GM18511 (cell line): ENCODE data around the gene CTSF.

Experiments used
- ATAC-seq: cut with Tn5 transposase; IDR thresholded peaks from one replicate; pipeline ENCODE4 v1.9.1; 2021; ENCODE audit warnings: mild to moderate bottlenecking, moderate library complexity; ENCODE audit not compliant: unreplicated experiment

CTSF gene

GRCh38 chr11:66539870-66540213 lies 28.6 kb downstream of the CTSF start:
- no peak for ATAC-seq

DNA sequence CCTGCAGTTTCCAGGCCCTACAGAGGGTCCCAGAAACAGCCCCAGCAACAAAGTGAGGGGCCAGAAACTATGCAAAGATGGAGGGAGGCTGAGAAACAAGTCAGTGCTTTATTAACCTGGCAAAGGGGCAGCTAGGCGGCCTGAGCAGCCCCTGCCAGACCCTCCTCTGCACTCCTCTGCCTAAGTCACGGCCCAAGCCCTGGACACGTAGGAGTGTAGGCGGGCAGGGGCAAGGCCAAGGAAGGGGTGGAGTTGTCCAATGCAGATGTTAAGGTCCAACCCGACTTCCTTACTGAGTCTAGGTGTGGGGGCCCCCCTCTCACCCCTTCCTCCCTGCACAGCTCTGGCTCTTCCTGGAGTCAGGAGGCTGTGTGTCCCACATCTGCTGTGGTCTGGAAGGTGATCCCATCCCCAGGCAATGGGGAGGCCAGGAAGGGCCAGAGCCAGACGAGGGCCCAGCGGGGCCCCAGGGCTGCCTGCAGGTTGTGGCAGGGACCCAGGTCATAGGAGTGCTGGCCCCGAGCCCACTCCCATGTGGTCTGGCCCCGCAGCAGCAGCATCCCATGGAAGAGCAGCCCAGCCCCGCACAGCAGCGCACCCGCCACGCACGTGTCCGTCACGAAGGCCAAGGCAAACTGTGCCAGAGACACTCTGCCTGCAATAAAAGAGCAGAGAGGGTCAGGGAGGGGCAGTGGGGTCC lies 29.1 kb downstream of the CTSF start:
- no peak for ATAC-seq

DNA sequence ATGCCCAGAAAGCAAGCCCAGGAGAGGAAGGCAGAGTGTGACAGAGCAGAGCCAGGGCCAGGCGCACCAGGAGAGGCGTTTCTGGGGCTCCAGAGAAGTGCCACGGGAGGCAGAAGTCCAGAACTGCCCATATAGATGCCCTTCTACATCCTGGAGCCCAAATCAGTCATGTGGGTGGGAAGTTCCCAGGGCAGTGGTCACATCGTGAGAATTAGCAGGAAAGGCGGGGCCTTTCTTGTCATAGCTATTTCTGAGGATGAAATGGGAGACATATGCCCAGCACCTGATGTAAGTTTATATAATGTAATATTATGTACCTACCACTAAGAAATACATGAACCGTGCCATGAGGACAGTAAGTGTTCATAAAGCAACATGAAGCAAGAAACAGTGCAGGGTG lies 35.6 kb downstream of the CTSF start:
- ATAC-seq, result no peak

DNA sequence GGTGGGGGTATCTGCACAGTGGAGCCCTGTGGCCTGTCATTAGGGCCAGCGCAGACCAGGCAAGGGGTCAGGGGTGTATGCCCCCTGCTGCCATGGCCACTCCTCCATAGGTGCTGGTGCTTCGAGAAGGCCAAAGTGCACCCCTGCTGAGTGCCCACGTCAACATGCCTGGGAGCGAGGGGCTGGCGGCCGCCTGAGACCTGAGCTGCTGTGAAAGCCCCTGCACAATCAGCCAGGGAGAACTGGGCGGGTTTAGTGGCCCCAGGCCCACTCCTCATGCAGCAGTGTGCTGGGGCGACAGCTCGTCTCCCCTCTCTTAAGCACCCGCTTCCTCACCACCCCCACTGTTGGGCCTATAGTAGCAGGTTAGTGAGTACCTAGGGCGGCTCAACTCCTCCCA lies 36.6 kb downstream of the CTSF start:
- no peak for ATAC-seq

DNA sequence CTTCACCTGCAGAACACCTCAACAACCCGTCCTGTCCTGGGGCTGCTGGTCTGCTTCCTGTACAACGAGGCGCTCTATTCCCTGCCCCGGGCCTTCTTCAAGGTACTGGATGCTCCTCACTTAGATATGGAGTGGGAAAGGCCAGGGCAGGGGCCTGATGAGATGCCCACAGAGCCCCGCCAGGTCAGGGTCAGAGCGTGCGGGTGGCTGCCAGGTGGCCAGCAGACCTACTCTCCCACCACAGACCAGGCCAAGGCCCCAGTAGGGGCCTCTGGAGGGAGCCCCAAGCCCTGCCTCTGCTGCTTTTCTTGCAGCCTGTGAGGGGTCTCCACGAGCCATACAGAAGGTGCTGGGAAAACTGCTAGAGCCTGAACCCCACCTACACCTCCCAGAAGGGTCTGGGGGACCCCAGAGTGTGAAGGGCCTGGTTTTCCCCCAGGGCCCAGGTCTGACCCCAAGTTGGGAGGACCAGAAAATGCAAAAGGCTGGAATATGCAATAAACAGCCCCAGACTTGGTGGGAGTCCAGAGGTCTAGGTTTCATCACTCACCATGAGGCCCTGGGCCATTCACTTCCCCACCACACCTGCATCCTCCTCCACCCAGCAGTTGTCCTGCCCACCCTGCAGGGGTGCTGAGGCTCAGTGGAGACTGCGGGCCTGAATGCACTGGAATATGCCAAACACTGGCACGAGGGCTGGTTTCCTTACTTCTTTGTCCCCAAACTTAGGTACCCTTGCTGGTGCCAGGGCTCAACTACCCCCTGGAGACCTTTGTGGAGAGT lies 37.3 kb downstream of the CTSF start:
- no peak for ATAC-seq

DNA sequence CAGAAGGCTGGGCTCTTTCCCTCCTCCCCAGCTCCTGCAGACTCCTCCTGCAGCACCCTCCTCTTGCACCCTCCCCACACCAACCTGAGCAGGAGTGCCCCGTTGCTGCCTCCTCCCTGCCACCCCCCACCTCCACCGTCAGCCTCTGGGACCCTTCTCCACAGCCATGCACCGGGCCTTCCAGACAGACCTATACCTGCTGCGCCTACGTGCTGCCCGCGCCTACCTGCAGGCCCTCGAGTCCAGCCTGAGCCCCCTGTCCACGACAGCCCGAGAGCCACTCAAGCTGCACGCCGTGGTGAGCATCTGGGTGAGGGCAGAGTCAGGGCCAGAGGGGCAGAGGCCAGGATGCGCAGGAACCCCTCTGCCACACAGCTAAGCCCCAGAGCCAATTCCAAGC lies 38.8 kb downstream of the CTSF start:
- no peak for ATAC-seq

DNA sequence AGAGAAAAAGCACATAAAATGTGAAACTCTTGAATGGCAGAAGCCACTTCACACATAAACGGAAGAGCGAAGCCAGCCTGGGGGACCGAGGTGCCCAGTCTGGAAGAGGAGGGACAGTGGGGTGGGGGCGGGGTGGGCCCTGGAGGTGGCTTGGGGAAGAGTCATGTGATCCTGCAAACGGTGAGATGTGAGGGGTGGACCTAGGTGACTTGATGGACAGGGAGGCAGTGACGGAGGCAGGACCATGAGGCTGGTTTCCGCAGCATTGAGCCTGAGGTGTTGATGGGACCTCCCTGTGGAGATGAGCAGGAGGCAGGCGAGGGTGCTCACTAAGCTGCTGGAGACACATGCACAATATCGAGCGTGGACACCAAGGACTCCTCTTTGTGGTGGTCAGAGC lies 39.3 kb downstream of the CTSF start:
- ATAC-seq, result no peak

DNA sequence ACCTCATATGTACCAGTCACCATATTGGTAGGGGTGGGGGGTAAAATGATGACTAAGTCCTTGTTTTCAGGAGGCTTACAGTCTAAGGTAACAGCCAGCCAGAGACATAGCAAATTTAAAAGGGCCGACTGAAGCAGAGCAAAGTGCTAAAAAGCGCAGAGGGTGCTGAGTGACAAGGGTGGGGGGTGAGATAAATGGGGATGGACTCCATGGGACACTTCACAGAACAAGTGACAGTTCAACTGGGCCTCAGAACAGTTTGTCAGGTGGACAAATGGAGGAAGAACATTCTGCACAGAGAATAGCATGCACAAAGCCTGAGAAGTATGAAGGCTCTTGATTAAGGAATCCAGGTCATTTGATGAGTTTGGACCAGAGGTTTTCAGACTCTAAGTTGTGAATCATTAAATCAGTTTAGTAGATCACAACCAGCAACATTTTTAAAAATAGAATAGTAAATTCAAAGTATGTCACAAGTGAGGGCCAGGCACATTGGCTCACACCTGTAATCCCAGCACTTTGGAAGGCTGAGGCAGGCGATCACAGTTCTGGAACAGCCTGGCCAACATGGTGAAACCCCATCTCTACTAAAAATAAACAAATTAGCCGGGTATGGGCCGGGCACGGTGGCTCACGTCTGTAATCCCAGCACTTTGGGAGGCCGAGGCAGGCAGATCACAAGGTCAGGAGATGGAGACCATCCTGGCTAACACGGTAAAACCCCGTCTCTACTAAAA lies 43.9 kb downstream of the CTSF start:
- no peak for ATAC-seq

DNA sequence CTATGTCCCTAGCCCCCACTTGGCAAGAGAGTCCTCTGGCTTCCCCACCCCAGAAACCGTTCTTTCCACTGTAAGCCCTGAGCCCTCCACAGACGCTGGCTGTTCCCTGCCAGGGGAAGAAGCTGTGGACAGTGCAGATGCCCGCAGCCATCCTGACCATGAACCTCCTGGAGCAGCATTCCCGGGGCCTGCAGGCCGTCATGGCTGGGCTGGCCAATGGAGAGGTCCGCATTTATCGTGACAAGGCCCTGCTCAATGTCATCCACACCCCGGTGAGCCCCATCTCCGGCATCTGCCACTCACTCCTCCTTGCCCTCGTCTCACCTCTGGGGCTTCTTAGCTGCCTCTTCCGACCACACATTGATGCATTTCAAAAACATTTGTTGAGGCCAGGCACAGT lies 44.8 kb downstream of the CTSF start:
- no peak for ATAC-seq
